ENCODE data around the gene ATF3. TPM values are rescaled to one million over a fixed set of nuclear protein-coding genes. Genes with fewer than 3 reads are reported as not detected.

ATF3 gene
- total and polyA plus RNA-seq, 2 donors (not counting 1 experiment from before 2014, with no cell fraction given): 33.8 to 35.7 TPM

GRCh38 chr1:212561501-212561931 lies 47.0 kb upstream of the ATF3 start:
- DNase-seq (ENCODE audit: low read depth in 2 of 2): peak; percentile 48 to 74
- Histone ChIP-seq H3K27me3 (ENCODE audit: control insufficient read depth, insufficient read depth, low read length) (no peaks in the 10 kb centered on the region), H3K36me3 (ENCODE audit: control insufficient read depth, insufficient read depth, low read length) (no peaks in the 10 kb centered on the region), H3K27ac (ENCODE audit: insufficient read depth, low read length) (peak overlapping the region; percentile 67), H3K9ac (ENCODE audit: insufficient read depth, low read length) (no peak overlapping the region), H4K20me1 (ENCODE audit: control insufficient read depth, extremely low read depth, insufficient read depth, low read length) (no peaks in the 10 kb centered on the region), H2AFZ (ENCODE audit: low read length) (peak overlapping the region; percentile 4), H3K4me2 (ENCODE audit: extremely low read depth, insufficient read depth, low read length) (peak overlapping the region; percentile 36), H3K4me3 (replicated peaks in 1 of 4; ENCODE audit: control extremely low read depth in 1 of 4, insufficient read depth in 1 of 4, low read depth in 3 of 4, low read length in 4 of 4) (no peak overlapping the region), H3K9me3 (ENCODE audit: control insufficient read depth, insufficient read depth, low read depth, low read length) (no peaks in the 10 kb centered on the region), H3K79me2 (ENCODE audit: control insufficient read depth, insufficient read depth, low read length) (no peaks in the 10 kb centered on the region), H3K4me1 (ENCODE audit: control insufficient read depth, extremely low read depth, insufficient read depth, low read length) (peaks cover 11% of the 10 kb centered on the region)
- TF ChIP-seq CTCF (conservative IDR thresholded peaks at IDR 0.05 in 1 of 2, IDR thresholded peaks at IDR 0.05 in 1 of 2; ENCODE audit: low read depth in 1 of 2, low read length in 2 of 2) (no peak), EZH2 (IDR thresholded peaks at IDR 0.05; ENCODE audit: low read length, missing control alignments) (no peak)

- Histone ChIP-seq H3K79me2 (ENCODE audit: control insufficient read depth, insufficient read depth, low read length) (no peaks in the 10 kb centered on the region), H4K20me1 (ENCODE audit: control insufficient read depth, extremely low read depth, insufficient read depth, low read length) (no peaks in the 10 kb centered on the region), H3K4me3 (replicated peaks in 1 of 4; ENCODE audit: control extremely low read depth in 1 of 4, insufficient read depth in 1 of 4, low read depth in 3 of 4, low read length in 4 of 4) (no peak overlapping the region), H3K9me3 (ENCODE audit: control insufficient read depth, insufficient read depth, low read depth, low read length) (no peaks in the 10 kb centered on the region), H3K27ac (ENCODE audit: insufficient read depth, low read length) (no peak overlapping the region), H2AFZ (ENCODE audit: low read length) (no peak overlapping the region), H3K4me1 (ENCODE audit: control insufficient read depth, extremely low read depth, insufficient read depth, low read length) (peaks cover 14% of the 10 kb centered on the region), H3K9ac (ENCODE audit: insufficient read depth, low read length) (no peak overlapping the region), H3K36me3 (ENCODE audit: control insufficient read depth, insufficient read depth, low read length) (no peaks in the 10 kb centered on the region), H3K4me2 (ENCODE audit: extremely low read depth, insufficient read depth, low read length) (no peak overlapping the region), H3K27me3 (ENCODE audit: control insufficient read depth, insufficient read depth, low read length) (no peaks in the 10 kb centered on the region)
- TF ChIP-seq CTCF (conservative IDR thresholded peaks at IDR 0.05 in 1 of 2, IDR thresholded peaks at IDR 0.05 in 1 of 2; ENCODE audit: low read depth in 1 of 2, low read length in 2 of 2) (no peak), EZH2 (IDR thresholded peaks at IDR 0.05; ENCODE audit: low read length, missing control alignments) (no peak)
- DNase-seq (ENCODE audit: low read depth in 2 of 2): no peak
Observed at GRCh38 chr1:212562771-212563170, 45.8 kb upstream of the ATF3 start.

GRCh38 chr1:212565079-212565478 lies 43.5 kb upstream of the ATF3 start:
- no peaks in the 10 kb centered on the region for H3K9me3 ChIP-seq (ENCODE audit: control insufficient read depth, insufficient read depth, low read depth, low read length)
- no peak for TF ChIP-seq EZH2 (IDR thresholded peaks at IDR 0.05; ENCODE audit: low read length, missing control alignments)
- no peak for TF ChIP-seq CTCF (conservative IDR thresholded peaks at IDR 0.05 in 1 of 2, IDR thresholded peaks at IDR 0.05 in 1 of 2; ENCODE audit: low read depth in 1 of 2, low read length in 2 of 2)
- H3K36me3 ChIP-seq (ENCODE audit: control insufficient read depth, insufficient read depth, low read length): no peaks in the 10 kb centered on the region
- peaks cover 11% of the 10 kb centered on the region for H3K4me1 ChIP-seq (ENCODE audit: control insufficient read depth, extremely low read depth, insufficient read depth, low read length)
- H3K27ac ChIP-seq (ENCODE audit: insufficient read depth, low read length): no peak overlapping the region
- no peak overlapping the region for H3K4me3 ChIP-seq (replicated peaks in 1 of 4; ENCODE audit: control extremely low read depth in 1 of 4, insufficient read depth in 1 of 4, low read depth in 3 of 4, low read length in 4 of 4)
- DNase-seq (ENCODE audit: low read depth in 2 of 2): no peak
- H2AFZ ChIP-seq (ENCODE audit: low read length): no peak overlapping the region
- H3K79me2 ChIP-seq (ENCODE audit: control insufficient read depth, insufficient read depth, low read length): no peaks in the 10 kb centered on the region
- no peaks in the 10 kb centered on the region for H3K27me3 ChIP-seq (ENCODE audit: control insufficient read depth, insufficient read depth, low read length)
- H3K9ac ChIP-seq (ENCODE audit: insufficient read depth, low read length): no peak overlapping the region
- no peak overlapping the region for H3K4me2 ChIP-seq (ENCODE audit: extremely low read depth, insufficient read depth, low read length)
- no peaks in the 10 kb centered on the region for H4K20me1 ChIP-seq (ENCODE audit: control insufficient read depth, extremely low read depth, insufficient read depth, low read length)
